ENCODE results near the gene PKD2L2. TPM values are rescaled to one million over a fixed set of nuclear protein-coding genes. Genes with fewer than 3 reads are reported as not detected.

The PKD2L2 gene
- total RNA-seq, 2 donors from 2014 or later, result 0.48 TPM; not detected in 1

- ATAC-seq (no peak), DNase-seq (ENCODE audit: low spot score in 2 of 2) (no peak)
- Mint-ChIP-seq H3K27ac (no peak overlapping the region), H3K36me3 (no peaks in the 10 kb centered on the region), H3K9me3 (no peaks in the 10 kb centered on the region)
Observed at GRCh38 chr5:137871571-137871970, 17.7 kb upstream of the PKD2L2 start.

GRCh38 chr5:137872466-137872865, 16.8 kb upstream of the PKD2L2 start:
- DNase-seq (ENCODE audit: low spot score in 2 of 2) (no peak), ATAC-seq (no peak)
- Mint-ChIP-seq H3K36me3 (no peaks in the 10 kb centered on the region), H3K9me3 (no peaks in the 10 kb centered on the region), H3K27ac (no peak overlapping the region)

- Mint-ChIP-seq H3K36me3 (no peaks in the 10 kb centered on the region), H3K9me3 (no peaks in the 10 kb centered on the region)
- ATAC-seq, result no peak
Observed at GRCh38 chr5:137876101-137876500, 13.2 kb upstream of the PKD2L2 start.

GRCh38 chr5:137880313-137880712, 8.9 kb upstream of the PKD2L2 start:
- no peaks in the 10 kb centered on the region for H3K36me3 Mint-ChIP-seq
- ATAC-seq, result no peak
- H3K9me3 Mint-ChIP-seq, result no peaks in the 10 kb centered on the region
- no peak overlapping the region for H3K27ac Mint-ChIP-seq
- no peak for DNase-seq (ENCODE audit: low spot score in 2 of 2)

More at GRCh38 chr5:137876101-137876500, 13.2 kb upstream of the PKD2L2 start:
- H3K27ac Mint-ChIP-seq, result no peak overlapping the region
- DNase-seq (ENCODE audit: low spot score in 2 of 2), result no peak

- H3K36me3 Mint-ChIP-seq, result peaks cover 10 to 14% of the 10 kb centered on the region in 2 donors
- H3K27ac Mint-ChIP-seq, result peak overlapping the region in 1 of 2 donors; percentile 98
- ATAC-seq (no peak), DNase-seq (ENCODE audit: low spot score in 2 of 2) (no peak)
- H3K9me3 Mint-ChIP-seq, result no peaks in the 10 kb centered on the region
Observed at GRCh38 chr5:137887831-137888230, 1.4 kb upstream of the PKD2L2 start.

- peak overlapping the region; percentile 93 to 98 for H3K27ac Mint-ChIP-seq
- DNase-seq (ENCODE audit: low spot score in 2 of 2), result no peak
- ATAC-seq, result no peak
- H3K9me3 Mint-ChIP-seq, result no peaks in the 10 kb centered on the region
- H3K36me3 Mint-ChIP-seq, result peaks cover 10 to 14% of the 10 kb centered on the region in 2 donors
Observed at GRCh38 chr5:137888466-137888862, 793 bp upstream of the PKD2L2 start.

- Mint-ChIP-seq H3K36me3 (peaks cover 10 to 14% of the 10 kb centered on the region in 2 donors), H3K27ac (no peak overlapping the region), H3K9me3 (no peaks in the 10 kb centered on the region)
- ATAC-seq (no peak), DNase-seq (ENCODE audit: low spot score in 2 of 2) (no peak)
Observed at GRCh38 chr5:137890845-137891244, 1.6 kb downstream of the PKD2L2 start.

GRCh38 chr5:137891849-137892248, 2.6 kb downstream of the PKD2L2 start:
- Mint-ChIP-seq H3K9me3 (no peaks in the 10 kb centered on the region), H3K36me3 (peaks cover 10 to 14% of the 10 kb centered on the region in 2 donors), H3K27ac (no peak overlapping the region)
- DNase-seq (ENCODE audit: low spot score in 2 of 2), result peak in 1 of 2 donors; percentile 7
- ATAC-seq, result no peak

GRCh38 chr5:137894586-137894985, 5.3 kb downstream of the PKD2L2 start:
- no peak for ATAC-seq
- no peaks in the 10 kb centered on the region for H3K9me3 Mint-ChIP-seq

GRCh38 chr5:137896560-137896959, 7.3 kb downstream of the PKD2L2 start:
- no peaks in the 10 kb centered on the region for H3K9me3 Mint-ChIP-seq
- H3K27ac Mint-ChIP-seq, result no peak overlapping the region
- H3K36me3 Mint-ChIP-seq, result no peaks in the 10 kb centered on the region
- no peak for DNase-seq (ENCODE audit: low spot score in 2 of 2)
- ATAC-seq, result no peak

More at GRCh38 chr5:137894586-137894985, 5.3 kb downstream of the PKD2L2 start:
- H3K36me3 Mint-ChIP-seq, result peaks cover 2% of the 10 kb centered on the region in 2 donors
- no peak overlapping the region for H3K27ac Mint-ChIP-seq
- no peak for DNase-seq (ENCODE audit: low spot score in 2 of 2)

- no peaks in the 10 kb centered on the region for H3K9me3 Mint-ChIP-seq
- H3K36me3 Mint-ChIP-seq, result no peaks in the 10 kb centered on the region
- no peak overlapping the region for H3K27ac Mint-ChIP-seq
- DNase-seq (ENCODE audit: low spot score in 2 of 2), result no peak
- no peak for ATAC-seq
Observed at GRCh38 chr5:137899493-137899892, 10.2 kb downstream of the PKD2L2 start.

- no peak for ATAC-seq
Observed at GRCh38 chr5:137901011-137901817, 12.0 kb downstream of the PKD2L2 start.

GRCh38 chr5:137902408-137903133, 13.3 kb downstream of the PKD2L2 start:
- Mint-ChIP-seq H3K36me3 (no peaks in the 10 kb centered on the region), H3K9me3 (no peaks in the 10 kb centered on the region), H3K27ac (no peak overlapping the region)
- ATAC-seq (no peak), DNase-seq (ENCODE audit: low spot score in 2 of 2) (no peak)

More at GRCh38 chr5:137901011-137901817, 12.0 kb downstream of the PKD2L2 start:
- Mint-ChIP-seq H3K36me3 (no peaks in the 10 kb centered on the region), H3K9me3 (no peaks in the 10 kb centered on the region), H3K27ac (no peak overlapping the region)
- no peak for DNase-seq (ENCODE audit: low spot score in 2 of 2)

- H3K9me3 Mint-ChIP-seq, result peaks cover 14 to 15% of the 10 kb centered on the region in 2 donors
- DNase-seq (ENCODE audit: low spot score in 2 of 2) (no peak), ATAC-seq (no peak)
- no peak overlapping the region for H3K27ac Mint-ChIP-seq
- peaks cover 9 to 12% of the 10 kb centered on the region in 2 donors for H3K36me3 Mint-ChIP-seq
Observed at GRCh38 chr5:137914758-137915157, 25.5 kb downstream of the PKD2L2 start.

- no peak for DNase-seq (ENCODE audit: low spot score in 2 of 2)
- Mint-ChIP-seq H3K27ac (peak overlapping the region in 1 of 2 donors; percentile 34), H3K36me3 (peaks cover 9 to 12% of the 10 kb centered on the region in 2 donors), H3K9me3 (peaks cover 14 to 15% of the 10 kb centered on the region in 2 donors)
- no peak for ATAC-seq
Observed at GRCh38 chr5:137916923-137917322, 27.7 kb downstream of the PKD2L2 start.

- Mint-ChIP-seq H3K27ac (no peak overlapping the region), H3K36me3 (peaks cover 8% of the 10 kb centered on the region in 2 donors), H3K9me3 (peaks cover 8 to 11% of the 10 kb centered on the region in 2 donors)
- ATAC-seq (no peak), DNase-seq (ENCODE audit: low spot score in 2 of 2) (no peak)
Observed at GRCh38 chr5:137921931-137922330, 32.7 kb downstream of the PKD2L2 start.

GRCh38 chr5:137923856-137924255, 34.6 kb downstream of the PKD2L2 start:
- Mint-ChIP-seq H3K9me3 (no peaks in the 10 kb centered on the region), H3K27ac (no peak overlapping the region), H3K36me3 (no peaks in the 10 kb centered on the region)
- DNase-seq (ENCODE audit: low spot score in 2 of 2) (no peak), ATAC-seq (no peak)

Data from activated naive CD4-positive, alpha-beta T cell treated with anti-CD3 and anti-CD28 coated beads, Interleukin-2, amount 50 U/mL, for 72 hours (primary cell).